Endothelial cell of umbilical vein (primary cell): ENCODE measurements around the gene PLK5.

ENCODE experiments used
- CTCF ChIP-seq, 2 donors: IDR thresholded peaks; 1 replicate in 1 of 2; 2 replicates in 1 of 2; pipeline ENCODE4 v1.5.1; 2011; ENCODE audit warnings: low read length in 2 of 2, mild to moderate bottlenecking in 2 of 2, moderate library complexity in 2 of 2, control low read depth in 1 of 2, inconsistent platforms in 1 of 2, low read depth in 1 of 2; ENCODE audit not compliant: insufficient read depth in 1 of 2; ENCODE audit errors: extremely low read depth in 1 of 2
- EZH2 ChIP-seq: IDR thresholded peaks from 2 replicates; pipeline ENCODE4 v1.6.1; 2012; ENCODE audit warnings: borderline replicate concordance, low read depth, mild to moderate bottlenecking, moderate library complexity, low read length, inconsistent platforms; ENCODE audit not compliant: severe bottlenecking

GRCh38 chr19:1486720-1487575 lies 36.9 kb upstream of the PLK5 start:
- TF ChIP-seq CTCF (IDR thresholded peaks at IDR 0.05; ENCODE audit: extremely low read depth in 1 of 2, insufficient read depth in 1 of 2, low read depth in 1 of 2, low read length in 2 of 2) (no peak), EZH2 (no peak)
